ENCODE measurements around the gene INTS11.

INTS11 gene

GRCh38 chr1:1330366-1331067 is 6.1 kb upstream of the INTS11 start:
- Histone ChIP-seq H3K36me3 (ENCODE audit: insufficient read depth) (no peaks in the 10 kb centered on the region), H3K4me3 (IDR thresholded peaks at IDR 0.05; ENCODE audit: insufficient read depth, low read depth, low read length) (no peak overlapping the region), H3K27me3 (ENCODE audit: insufficient read depth, low read depth) (no peaks in the 10 kb centered on the region), H3K27ac (no peak overlapping the region), H3K9ac (no peak overlapping the region), H2AFZ (ENCODE audit: low read depth) (no peak overlapping the region), H3K4me2 (no peak overlapping the region), H3K79me2 (ENCODE audit: insufficient read depth, low read depth) (peaks cover 5% of the 10 kb centered on the region; the same call in 1 of the 2 replicates), H3K4me1 (ENCODE audit: low read depth, poor library complexity, severe bottlenecking) (peaks cover 11% of the 10 kb centered on the region), H4K20me1 (ENCODE audit: insufficient read depth) (no peaks in the 10 kb centered on the region)
- TF ChIP-seq CTCF (conservative IDR thresholded peaks at IDR 0.05; ENCODE audit: low read depth, low read length), result no peak

- Histone ChIP-seq H3K27me3 (ENCODE audit: insufficient read depth, low read depth) (no peaks in the 10 kb centered on the region), H3K36me3 (ENCODE audit: insufficient read depth) (no peaks in the 10 kb centered on the region), H3K9ac (no peak overlapping the region), H2AFZ (ENCODE audit: low read depth) (no peak overlapping the region), H4K20me1 (ENCODE audit: insufficient read depth) (no peaks in the 10 kb centered on the region), H3K27ac (no peak overlapping the region), H3K4me2 (no peak overlapping the region), H3K4me1 (ENCODE audit: low read depth, poor library complexity, severe bottlenecking) (peaks cover 13% of the 10 kb centered on the region), H3K79me2 (ENCODE audit: insufficient read depth, low read depth) (peaks cover 10% of the 10 kb centered on the region; the same call in 1 of the 2 replicates), H3K4me3 (IDR thresholded peaks at IDR 0.05; ENCODE audit: insufficient read depth, low read depth, low read length) (no peak overlapping the region)
- TF ChIP-seq CTCF (conservative IDR thresholded peaks at IDR 0.05; ENCODE audit: low read depth, low read length), result no peak
Measured at GRCh38 chr1:1329304-1330210, 5.1 kb upstream of the INTS11 start.

- Histone ChIP-seq H3K4me1 (ENCODE audit: low read depth, poor library complexity, severe bottlenecking) (peaks cover 17% of the 10 kb centered on the region), H3K4me3 (IDR thresholded peaks at IDR 0.05; ENCODE audit: insufficient read depth, low read depth, low read length) (no peak overlapping the region), H3K79me2 (ENCODE audit: insufficient read depth, low read depth) (peaks cover 18% of the 10 kb centered on the region), H3K9ac (no peak overlapping the region), H4K20me1 (ENCODE audit: insufficient read depth) (no peaks in the 10 kb centered on the region), H3K4me2 (no peak overlapping the region), H3K27ac (no peak overlapping the region), H3K36me3 (ENCODE audit: insufficient read depth) (no peaks in the 10 kb centered on the region), H3K27me3 (ENCODE audit: insufficient read depth, low read depth) (no peaks in the 10 kb centered on the region), H2AFZ (ENCODE audit: low read depth) (no peak overlapping the region)
- no peak for TF ChIP-seq CTCF (conservative IDR thresholded peaks at IDR 0.05; ENCODE audit: low read depth, low read length)
Measured at GRCh38 chr1:1328254-1328653, 3.8 kb upstream of the INTS11 start.

- no peak overlapping the region for H3K4me3 ChIP-seq (IDR thresholded peaks at IDR 0.05; ENCODE audit: insufficient read depth, low read depth, low read length)
- no peak overlapping the region for H3K9ac ChIP-seq
- peaks cover 24% of the 10 kb centered on the region for H3K79me2 ChIP-seq (ENCODE audit: insufficient read depth, low read depth)
- H4K20me1 ChIP-seq (ENCODE audit: insufficient read depth), result no peaks in the 10 kb centered on the region
- peaks cover 22% of the 10 kb centered on the region for H3K4me1 ChIP-seq (ENCODE audit: low read depth, poor library complexity, severe bottlenecking)
- TF ChIP-seq CTCF (conservative IDR thresholded peaks at IDR 0.05; ENCODE audit: low read depth, low read length), result no peak
- H3K36me3 ChIP-seq (ENCODE audit: insufficient read depth), result no peaks in the 10 kb centered on the region
- no peak overlapping the region for H2AFZ ChIP-seq (ENCODE audit: low read depth)
- no peaks in the 10 kb centered on the region for H3K27me3 ChIP-seq (ENCODE audit: insufficient read depth, low read depth)
- no peak overlapping the region; the same call in 1 of the 2 replicates for H3K4me2 ChIP-seq
- no peak overlapping the region for H3K27ac ChIP-seq
Measured at GRCh38 chr1:1327291-1327690, 2.8 kb upstream of the INTS11 start.
